MM.1S (cell line): ENCODE measurements around the gene FIGNL2.

Experiments
- DNase-seq: peaks from one replicate; pipeline ENCODE4 v3.0.0-alpha.2; 2015
- H2AFZ ChIP-seq: fragments of 300-600 bp; sonication (generic); 2 replicates; pipeline ENCODE4 v1.6.0; 2016; ENCODE audit warnings: antibody characterized with exemption, low read length
- H3F3A ChIP-seq: fragments of 300-600 bp; sonication (generic); 2 replicates; pipeline ENCODE4 v1.6.1; 2016; ENCODE audit warnings: mild to moderate bottlenecking, antibody characterized with exemption, low read length, moderate library complexity, mixed read lengths; ENCODE audit not compliant: insufficient read depth
- H3K27ac ChIP-seq: fragments of 300-600 bp; sonication (generic); 2 replicates; pipeline ENCODE4 v1.5.1; 2016; ENCODE audit warnings: mild to moderate bottlenecking, low read length
- H3K27me3 ChIP-seq: fragments of 300-600 bp; sonication (generic); replicated peaks from 2 replicates; pipeline ENCODE4 v1.6.0; 2016; ENCODE audit warnings: low read length; ENCODE audit not compliant: insufficient read depth
- H3K36me3 ChIP-seq: fragments of 300-600 bp; sonication (generic); replicated peaks from 2 replicates; pipeline ENCODE4 v1.6.1; 2016; ENCODE audit warnings: mild to moderate bottlenecking, low read length, mixed read lengths; ENCODE audit not compliant: insufficient read depth
- H3K4me1 ChIP-seq: fragments of 300-600 bp; sonication (generic); 2 replicates; pipeline ENCODE4 v1.6.1; 2016; ENCODE audit warnings: low read length, mixed read lengths
- H3K4me2 ChIP-seq: fragments of 300-600 bp; sonication (generic); 2 replicates; pipeline ENCODE4 v1.6.0; 2016; ENCODE audit warnings: low read depth, low read length
- H3K4me3 ChIP-seq: fragments of 300-600 bp; sonication (generic); 2 replicates; pipeline ENCODE4 v1.5.1; 2016; ENCODE audit warnings: low read length, mixed read lengths
- H3K79me2 ChIP-seq: fragments of 300-600 bp; sonication (generic); 2 replicates; pipeline ENCODE4 v1.6.1; 2016; ENCODE audit warnings: mixed run types, low read length, mixed read lengths
- H3K9ac ChIP-seq: fragments of 300-600 bp; sonication (generic); 2 replicates; pipeline ENCODE4 v1.6.1; 2016; ENCODE audit warnings: low read length, mixed read lengths
- H3K9me2 ChIP-seq: fragments of 300-600 bp; sonication (generic); replicated peaks from 2 replicates; pipeline ENCODE4 v1.6.1; 2016; ENCODE audit warnings: mild to moderate bottlenecking, low read length, mixed read lengths; ENCODE audit not compliant: insufficient read depth
- H3K9me3 ChIP-seq: fragments of 300-600 bp; sonication (generic); replicated peaks from 2 replicates; pipeline ENCODE4 v1.6.1; 2016; ENCODE audit warnings: mild to moderate bottlenecking, low read length, mixed read lengths; ENCODE audit not compliant: insufficient read depth
- H4K20me1 ChIP-seq: fragments of 300-600 bp; sonication (generic); 2 replicates; pipeline ENCODE4 v1.6.1; 2016; ENCODE audit warnings: mild to moderate bottlenecking, low read length, moderate library complexity, mixed read lengths; ENCODE audit not compliant: insufficient read depth
- CTCF ChIP-seq: fragments of 300-600 bp; sonication (generic); IDR thresholded peaks from 2 replicates; pipeline ENCODE4 v1.5.1; 2016; ENCODE audit warnings: antibody characterized with exemption, low read length, mixed read lengths
- EZH2 ChIP-seq: fragments of 300-600 bp; sonication (generic); optimal IDR thresholded peaks from 2 replicates; pipeline ENCODE3; 2017; ENCODE audit warnings: low read depth, mild to moderate bottlenecking, antibody characterized with exemption, low read length, mixed read lengths
- EZH2phosphoT487 ChIP-seq: fragments of 300-600 bp; sonication (generic); IDR thresholded peaks from 2 replicates; pipeline ENCODE4 v1.6.1; 2018; ENCODE audit warnings: antibody characterized with exemption, low read length

Gene FIGNL2

GRCh38 chr12:51884676-51885229 lies 36.2 kb upstream of the FIGNL2 start:
- Histone ChIP-seq H3K27ac (no peak overlapping the region), H3K4me1 (peaks cover 10% of the 10 kb centered on the region), H3K27me3 (no peaks in the 10 kb centered on the region), H3K9ac (no peak overlapping the region), H4K20me1 (no peaks in the 10 kb centered on the region), H2AFZ (no peak overlapping the region), H3K36me3 (no peaks in the 10 kb centered on the region), H3K79me2 (no peaks in the 10 kb centered on the region), H3F3A (no peaks in the 10 kb centered on the region), H3K4me2 (no peak overlapping the region), H3K4me3 (no peak overlapping the region), H3K9me2 (no peaks in the 10 kb centered on the region), H3K9me3 (no peaks in the 10 kb centered on the region)
- DNase-seq = no peak
- TF ChIP-seq EZH2 (no peak), CTCF (no peak), EZH2phosphoT487 (no peak)

- no peak for DNase-seq
- no peaks in the 10 kb centered on the region for H3K9me2 ChIP-seq
- H3K9ac ChIP-seq = no peak overlapping the region
- no peaks in the 10 kb centered on the region for H3K79me2 ChIP-seq
- TF ChIP-seq CTCF (no peak), EZH2phosphoT487 (no peak), EZH2 (no peak)
- H3K36me3 ChIP-seq = no peaks in the 10 kb centered on the region
- H3K9me3 ChIP-seq = no peaks in the 10 kb centered on the region
- no peaks in the 10 kb centered on the region for H4K20me1 ChIP-seq
- H3F3A ChIP-seq = no peaks in the 10 kb centered on the region
- no peak overlapping the region for H3K27ac ChIP-seq
- H3K27me3 ChIP-seq = no peaks in the 10 kb centered on the region
- no peak overlapping the region for H3K4me2 ChIP-seq
- no peak overlapping the region for H2AFZ ChIP-seq
- no peak overlapping the region for H3K4me3 ChIP-seq
- H3K4me1 ChIP-seq = peaks cover 10% of the 10 kb centered on the region
Measured at GRCh38 chr12:51883998-51884675, 35.6 kb upstream of the FIGNL2 start.

GRCh38 chr12:51883295-51883694 lies 34.8 kb upstream of the FIGNL2 start:
- H4K20me1 ChIP-seq = no peaks in the 10 kb centered on the region
- no peaks in the 10 kb centered on the region for H3K9me3 ChIP-seq
- no peak overlapping the region for H3K9ac ChIP-seq
- H3F3A ChIP-seq = no peaks in the 10 kb centered on the region
- no peak overlapping the region for H2AFZ ChIP-seq
- no peaks in the 10 kb centered on the region for H3K9me2 ChIP-seq
- no peak overlapping the region for H3K4me3 ChIP-seq
- H3K4me1 ChIP-seq = peaks cover 10% of the 10 kb centered on the region
- TF ChIP-seq EZH2 = no peak
- TF ChIP-seq EZH2phosphoT487 = no peak
- TF ChIP-seq CTCF = no peak
- H3K79me2 ChIP-seq = no peaks in the 10 kb centered on the region
- no peaks in the 10 kb centered on the region for H3K36me3 ChIP-seq
- no peak for DNase-seq
- no peak overlapping the region for H3K4me2 ChIP-seq
- H3K27ac ChIP-seq = no peak overlapping the region
- no peaks in the 10 kb centered on the region for H3K27me3 ChIP-seq
